ENCODE data around the gene TUBGCP6. TPM values are rescaled to one million over a fixed set of nuclear protein-coding genes. Genes with fewer than 3 reads are reported as not detected.
A peak's percentile ranks its signal among the peaks of the same experiment; 100 is the strongest.

TUBGCP6 gene
- total and polyA plus RNA-seq, 2 experiments from 2014 or later: 18.6 to 47.1 TPM

GRCh38 chr22:50262973-50263617 is 18.3 kb upstream of the TUBGCP6 start:
- Histone ChIP-seq H3K36me3 (ENCODE audit: insufficient read depth) (no peaks in the 10 kb centered on the region), H3K9me2 (ENCODE audit: insufficient read depth) (no peaks in the 10 kb centered on the region), H2AFZ (no peak overlapping the region), H3K4me2 (peak overlapping the region; percentile 66; the same call in 1 of the 2 replicates), H3K27me3 (ENCODE audit: insufficient read depth) (peaks cover 44% of the 10 kb centered on the region), H3K79me2 (replicated peaks; ENCODE audit: insufficient read depth) (no peaks in the 10 kb centered on the region), H3K4me1 (ENCODE audit: insufficient read depth) (peaks cover 7% of the 10 kb centered on the region), H4K20me1 (replicated peaks; ENCODE audit: insufficient read depth) (no peaks in the 10 kb centered on the region), H3F3A (replicated peaks; ENCODE audit: low read depth) (no peaks in the 10 kb centered on the region), H3K4me3 (no peak overlapping the region), H3K27ac (ENCODE audit: low read depth) (no peak overlapping the region)
- peaks cover 34% of the 10 kb centered on the region for H3K27me3 Mint-ChIP-seq (ENCODE audit: insufficient read depth, low read depth, poor library complexity)
- no peaks in the 10 kb centered on the region for H3K36me3 Mint-ChIP-seq (ENCODE audit: low read depth)
- H3K27ac Mint-ChIP-seq: no peak overlapping the region
- DNase-seq (ENCODE audit: low spot score) (no peak), ATAC-seq (no peak)
- no peak overlapping the region for H3K4me3 Mint-ChIP-seq
- no peaks in the 10 kb centered on the region for H3K9me3 Mint-ChIP-seq
- peaks cover 6% of the 10 kb centered on the region; the same call in 2 of the 3 replicates for H3K4me1 Mint-ChIP-seq
- TF ChIP-seq ZNF462 (CRISPR knock-in tag; IDR thresholded peaks at IDR 0.05) (no peak), REST (IDR thresholded peaks at IDR 0.05; ENCODE audit: unreplicated experiment) (no peak), JUNB (IDR thresholded peaks at IDR 0.05; ENCODE audit: unreplicated experiment) (no peak), ZNF114 (CRISPR knock-in tag; IDR thresholded peaks at IDR 0.05) (no peak), POLR2AphosphoS5 (IDR thresholded peaks at IDR 0.05; ENCODE audit: low read depth) (no peak), CREB1 (CRISPR knock-in tag; IDR thresholded peaks at IDR 0.05; ENCODE audit: low read depth) (no peak), NANOG (IDR thresholded peaks at IDR 0.05; ENCODE audit: borderline replicate concordance) (no peak), STAT1 (IDR thresholded peaks at IDR 0.05; ENCODE audit: unreplicated experiment) (no peak), ZNF331 (CRISPR knock-in tag; IDR thresholded peaks at IDR 0.05; ENCODE audit: low read depth) (no peak), CTCF (conservative IDR thresholded peaks at IDR 0.05; ENCODE audit: low read depth in 2 of 2) (no peak)
